T-helper 22 cell (primary cell): ENCODE data around the gene CES4A.
"Not testable (repeated sequence)": the region's sequence is repeated elsewhere in the genome, so short reads cannot be mapped to it uniquely, and the experiment has no call there.

Source experiments
- DNase-seq: peaks from one replicate; pipeline ENCODE4 v3.0.0-alpha.2; 2020; ENCODE audit warnings: low read depth

The CES4A gene

DNA sequence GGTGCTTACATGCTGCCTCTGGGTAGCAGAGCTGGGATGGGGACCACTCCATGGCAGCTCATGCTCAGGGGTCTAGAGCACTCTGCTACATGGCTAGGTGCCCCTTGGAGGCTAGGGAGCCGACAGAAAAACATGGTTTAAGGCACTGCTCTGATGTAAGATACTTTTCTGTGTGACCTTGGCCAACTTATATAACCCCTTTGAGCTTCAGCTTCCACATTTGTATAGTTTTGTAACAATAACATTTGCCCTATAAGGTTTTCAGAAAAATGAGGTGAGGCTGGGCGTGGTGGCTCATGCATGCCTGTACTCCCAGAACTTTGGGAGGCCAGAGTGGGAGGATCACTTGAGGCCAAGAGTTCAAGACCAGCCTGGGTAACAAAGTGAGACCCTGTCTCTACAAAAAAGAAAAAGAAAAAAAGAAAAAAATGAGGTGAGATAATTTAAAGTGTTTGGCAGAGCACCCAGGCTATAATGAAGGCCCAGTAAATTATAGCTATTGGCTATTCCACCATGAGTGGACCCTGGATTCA, 3.2 kb downstream of the CES4A start:
- DNase-seq = no peak

DNA sequence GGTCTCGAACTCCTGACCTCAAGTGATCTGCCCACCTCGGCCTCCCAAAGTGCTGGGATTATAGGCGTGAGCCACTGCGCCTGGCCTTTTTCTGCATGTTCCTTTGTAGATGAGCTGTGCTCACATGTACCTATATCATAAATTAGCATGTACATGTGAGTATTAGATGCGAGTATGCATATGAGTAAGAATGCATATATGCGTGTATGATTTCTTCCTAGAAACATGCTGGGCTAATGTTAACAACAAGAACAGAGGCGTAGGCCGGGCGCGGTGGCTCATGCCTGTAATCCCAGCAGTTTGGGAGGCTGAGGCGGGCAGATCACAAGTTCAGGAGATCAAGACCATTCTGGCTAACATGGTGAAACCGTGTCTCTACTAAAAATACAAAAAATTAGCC, 5.2 kb downstream of the CES4A start:
- not testable (repeated sequence) for DNase-seq

DNA sequence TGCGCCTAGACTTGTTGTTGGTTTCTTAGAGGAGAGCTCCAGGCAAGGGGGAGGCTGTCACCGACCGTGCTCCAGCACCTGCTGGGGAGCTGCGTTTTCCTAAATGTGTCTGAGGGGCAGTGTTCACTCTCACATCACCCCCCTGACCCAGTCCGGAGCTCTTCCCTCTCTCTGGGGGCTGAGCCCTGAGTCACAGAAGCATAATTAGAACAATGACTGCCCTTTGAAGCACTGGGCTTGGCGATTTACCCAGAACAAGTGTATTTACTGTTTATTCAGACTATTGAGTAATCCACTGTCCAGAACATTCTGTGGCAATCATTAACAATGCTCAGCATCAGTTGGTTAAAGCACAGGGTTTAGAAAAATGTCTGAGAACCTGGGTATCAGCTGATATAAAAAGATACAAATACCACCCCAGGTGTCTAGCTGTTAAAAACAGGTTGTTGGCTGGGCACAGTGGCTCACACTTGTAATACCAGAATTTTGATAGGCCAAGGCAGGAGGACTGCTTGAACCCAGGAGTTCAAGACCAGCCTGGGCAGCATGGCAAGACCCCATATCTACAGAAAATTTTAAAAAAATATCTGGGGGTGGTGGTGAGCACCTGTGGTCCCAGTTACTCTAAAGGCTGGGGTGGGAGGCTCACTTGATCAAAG, 8.1 kb downstream of the CES4A start:
- no peak for DNase-seq

- DNase-seq = no peak
These were observed 8.6 kb downstream of the CES4A start for GRCh38 chr16:66996983-66997358.

GRCh38 chr16:67000384-67001351, 12.3 kb downstream of the CES4A start:
- DNase-seq = peak; percentile 40

GRCh38 chr16:67001726-67002125, 13.3 kb downstream of the CES4A start:
- DNase-seq = no peak

DNA sequence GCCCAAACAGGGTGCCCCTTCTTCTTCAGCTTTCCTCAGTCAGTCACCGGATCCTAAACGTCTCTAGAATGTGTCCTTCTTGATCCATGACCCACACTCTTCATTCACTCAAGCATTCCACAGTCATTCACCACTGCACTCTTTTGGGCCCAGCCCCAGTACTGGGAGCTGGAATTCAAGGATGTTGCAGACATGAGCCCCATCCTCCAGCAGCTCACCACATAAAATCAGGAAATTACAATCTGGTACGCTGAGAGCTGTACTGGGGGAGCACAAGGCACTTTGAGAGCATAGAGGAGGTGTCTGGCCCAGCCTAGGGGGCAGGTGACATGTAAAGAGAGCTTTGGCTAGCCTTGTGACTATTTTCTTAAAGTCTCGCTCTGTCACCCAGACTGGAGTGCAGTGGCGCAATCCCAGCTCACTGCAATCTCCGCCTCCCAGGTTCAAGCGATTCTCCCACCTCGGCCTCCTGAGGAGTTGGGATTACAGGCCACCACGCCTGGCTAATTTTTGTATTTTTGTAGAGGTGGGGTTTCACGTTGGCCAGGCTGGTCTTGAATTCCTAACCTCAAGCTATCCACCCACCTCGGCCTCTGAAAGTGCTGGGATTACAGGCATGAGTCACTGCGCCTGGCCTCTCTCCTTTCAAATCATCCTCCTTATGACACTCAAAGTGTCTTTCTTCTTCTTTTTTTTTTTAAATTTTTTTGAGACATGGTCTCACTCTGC, 18.7 kb downstream of the CES4A start:
- DNase-seq = no peak

DNA sequence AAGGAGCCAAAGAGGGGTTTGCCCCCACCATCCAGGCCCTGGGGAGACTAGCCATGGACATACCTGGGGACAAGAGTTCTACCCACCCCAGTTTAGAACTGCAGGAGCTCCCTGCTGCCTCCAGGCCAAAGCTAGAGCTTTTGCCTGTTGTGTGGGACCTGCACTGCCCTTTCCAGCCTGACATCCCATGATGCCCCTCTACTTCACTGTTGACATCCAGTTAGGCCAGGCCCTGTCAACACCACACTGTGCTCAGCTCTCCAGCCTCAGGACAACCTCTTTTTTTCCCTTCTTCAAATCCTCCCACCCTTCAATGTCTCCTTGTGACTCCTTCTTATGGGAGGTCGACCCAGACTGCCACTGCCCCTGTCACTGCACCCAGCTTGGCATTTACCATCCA, 20.8 kb downstream of the CES4A start:
- DNase-seq = no peak

DNA sequence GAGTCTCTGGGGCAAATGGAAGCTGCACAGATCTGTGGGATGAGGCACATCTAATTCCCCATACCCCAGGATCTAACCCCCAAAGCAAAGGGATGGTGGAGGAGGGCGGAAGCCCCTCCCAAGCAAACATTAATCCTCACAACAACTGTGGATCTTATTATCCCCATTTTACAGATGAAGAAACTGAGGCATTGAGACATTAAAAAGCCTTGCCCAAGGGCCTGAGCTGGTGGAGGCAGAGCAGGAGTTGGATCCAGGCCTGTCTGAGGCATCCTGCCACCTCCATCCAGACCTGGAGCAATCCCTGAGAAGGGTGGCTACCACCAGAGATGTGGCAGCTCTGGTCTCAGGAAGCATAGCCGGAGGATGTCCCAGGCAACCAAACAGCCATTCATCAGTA, 22.9 kb downstream of the CES4A start:
- DNase-seq = no peak

DNA sequence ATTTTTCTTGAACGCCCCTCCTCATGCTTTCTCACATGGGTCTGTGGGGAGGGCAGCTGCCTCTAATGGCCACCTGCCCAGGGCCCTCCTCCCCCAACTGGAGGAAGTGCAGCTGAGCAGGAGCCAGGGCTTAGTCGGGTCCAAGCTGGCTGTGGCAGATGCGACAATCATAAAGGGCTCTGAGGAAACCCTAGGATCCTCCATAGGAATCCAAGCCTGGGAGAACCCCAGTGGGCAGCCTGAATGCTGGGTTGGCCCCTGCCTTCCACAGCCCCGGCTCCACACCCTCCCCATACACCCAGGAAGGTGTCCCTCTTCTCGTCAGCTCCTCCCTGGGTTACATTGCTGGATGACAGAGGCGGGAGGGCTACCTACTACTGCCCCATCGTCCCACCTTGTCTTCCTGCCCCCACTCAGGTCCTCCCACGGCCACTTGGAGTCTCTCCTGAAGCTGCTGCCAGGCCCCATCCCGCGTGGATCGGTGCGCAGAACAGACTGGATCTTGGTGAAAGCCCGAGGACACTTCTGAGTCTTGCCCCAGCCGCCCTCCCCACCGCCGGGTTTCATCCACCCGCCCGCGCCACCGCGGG, 24.9 kb downstream of the CES4A start:
- DNase-seq = no peak

DNA sequence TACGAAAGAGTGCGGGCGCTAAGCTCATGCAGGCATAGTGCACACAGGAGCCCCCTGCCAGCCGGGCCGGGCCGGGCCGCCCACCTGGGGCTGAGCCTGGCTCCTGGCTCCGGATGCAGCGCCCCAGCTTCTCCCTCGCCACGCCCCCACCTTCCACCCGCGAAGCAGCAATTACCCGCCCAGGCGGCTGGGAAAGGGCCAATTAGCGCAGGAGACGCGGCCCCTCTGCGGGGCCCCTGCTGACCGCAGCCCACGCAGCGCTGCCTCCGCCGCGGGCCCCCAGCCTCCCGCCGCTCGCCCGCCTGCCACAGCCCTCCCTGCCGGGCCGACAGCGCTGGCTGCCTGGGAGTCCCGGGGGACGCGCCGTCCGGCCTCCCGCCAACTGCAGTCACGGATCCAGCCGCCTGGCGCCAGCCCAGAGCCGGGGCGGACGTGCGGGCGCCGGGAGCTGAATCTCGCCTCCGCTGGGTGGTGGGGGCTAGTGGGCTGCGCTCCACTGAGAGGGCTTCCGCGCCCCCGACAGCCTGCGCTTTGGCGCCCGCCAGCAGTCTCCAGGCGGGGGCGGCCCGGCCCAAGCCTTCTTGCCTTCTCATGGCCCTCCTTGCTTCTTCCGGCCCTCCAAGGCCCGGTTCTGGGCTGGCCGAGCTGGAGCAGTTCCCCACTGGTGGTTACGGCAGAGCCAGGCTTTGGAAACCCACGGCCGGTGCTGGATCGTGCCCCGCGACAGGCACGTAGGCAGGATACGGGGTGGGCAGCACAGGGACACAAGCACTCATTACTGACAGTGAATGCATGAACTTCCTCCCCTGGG, 25.6 kb downstream of the CES4A start:
- DNase-seq = peak; percentile 73

DNA sequence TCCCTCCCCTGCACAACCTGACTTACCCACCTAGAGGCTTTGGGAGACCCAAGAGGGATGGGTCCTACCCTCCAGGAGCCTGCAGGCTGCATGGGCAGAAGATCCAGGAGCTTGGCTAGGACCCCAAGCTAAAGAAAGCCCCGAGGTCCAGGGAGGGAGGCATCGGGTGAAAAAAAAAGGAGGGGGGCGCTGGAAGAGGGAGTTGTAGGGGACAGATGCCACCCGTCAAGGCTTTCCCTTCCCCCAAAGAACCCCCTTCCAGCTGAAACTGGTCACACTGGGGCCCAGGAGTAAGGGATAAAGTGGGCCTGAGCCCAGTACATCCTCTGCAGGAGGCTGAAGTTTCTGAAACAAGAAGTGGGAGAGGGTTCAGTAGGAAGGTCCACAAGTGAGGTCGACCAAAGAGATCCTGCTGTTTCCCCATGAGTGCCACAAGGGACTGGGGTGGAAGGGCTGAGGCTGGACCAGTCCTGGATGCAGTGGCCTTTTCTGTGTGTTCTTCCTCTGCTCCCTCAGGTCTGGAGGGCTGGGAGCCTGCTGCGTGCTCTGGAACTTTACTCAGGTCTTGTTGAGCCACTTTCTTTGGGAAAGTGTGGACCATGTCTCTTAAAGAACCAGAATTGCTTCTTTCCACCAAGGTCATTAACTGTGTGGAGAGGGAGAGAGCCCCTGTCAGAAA, 26.4 kb downstream of the CES4A start:
- no peak for DNase-seq

DNA sequence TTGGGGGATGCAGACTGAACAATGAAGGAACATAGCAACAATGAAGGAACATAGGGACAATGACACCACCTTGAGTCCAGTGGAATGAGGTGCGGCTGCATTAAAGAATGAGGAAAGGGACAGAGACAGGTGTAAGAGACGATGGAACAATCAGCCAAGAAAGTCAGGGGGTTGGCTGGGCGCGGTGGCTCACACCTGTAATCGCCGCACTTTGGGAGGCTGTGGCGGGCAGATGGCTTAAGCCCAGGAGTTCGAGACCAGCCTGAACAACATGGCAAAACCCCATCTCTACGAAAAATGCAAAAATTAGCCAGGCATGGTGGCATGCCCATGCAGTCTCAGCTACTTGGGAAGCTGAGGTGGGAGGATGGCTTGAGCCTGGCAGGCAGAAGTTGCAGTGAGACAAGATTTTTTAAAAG, 26.9 kb downstream of the CES4A start:
- no peak for DNase-seq

- DNase-seq = no peak
These were observed 27.8 kb downstream of the CES4A start for GRCh38 chr16:67016143-67016542.

DNA sequence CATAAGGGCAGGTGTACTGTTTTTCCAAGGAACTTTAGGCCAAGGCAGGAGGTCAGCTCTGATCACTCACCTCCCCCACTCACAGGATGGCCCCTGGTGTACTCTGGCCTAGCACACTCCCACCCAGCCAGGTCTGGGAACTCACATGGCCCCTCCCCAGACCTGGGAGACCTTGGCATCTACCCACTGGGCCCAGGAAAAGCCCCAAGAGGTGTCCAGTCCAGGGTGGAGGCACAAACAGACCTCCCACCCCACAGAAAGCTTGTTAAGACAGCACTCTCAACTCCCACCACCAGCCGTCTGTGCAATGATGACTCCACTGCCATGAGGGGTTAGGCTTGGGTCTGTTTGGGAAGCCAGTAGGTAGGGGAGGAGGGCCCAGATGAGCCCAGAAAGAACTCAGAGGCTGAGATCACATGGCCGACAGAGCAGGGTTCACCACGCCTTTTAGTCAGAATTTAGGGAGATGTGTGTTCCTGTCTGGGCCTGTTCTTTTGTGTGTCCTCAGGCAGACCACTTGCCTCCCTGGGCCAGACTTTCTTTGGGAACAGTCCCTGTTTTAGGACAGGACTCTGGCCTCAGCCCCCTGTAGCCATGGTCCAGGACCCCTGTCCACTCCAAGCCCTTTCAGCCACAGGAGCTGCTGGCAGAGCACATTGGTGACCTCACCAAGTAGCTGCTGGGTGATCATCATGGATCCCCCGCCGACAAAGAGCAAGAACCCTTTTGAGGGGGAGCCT, 28.5 kb downstream of the CES4A start:
- no peak for DNase-seq

DNA sequence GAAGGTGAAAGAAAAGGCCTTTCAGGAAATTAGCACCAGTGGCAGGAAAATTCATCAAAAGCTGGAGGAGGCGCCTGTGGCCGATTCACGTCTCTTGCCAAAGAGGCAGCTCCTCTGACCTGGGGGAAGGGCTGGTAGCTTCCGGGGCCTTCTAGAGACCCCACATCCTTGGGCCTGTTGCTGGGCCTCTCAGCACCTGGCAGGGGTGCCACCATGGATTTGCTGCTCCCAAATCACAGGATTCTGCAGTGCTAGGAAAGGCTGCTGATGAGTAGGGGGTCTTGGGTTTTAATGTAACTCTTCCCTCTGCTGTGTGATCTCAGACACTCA, 29.0 kb downstream of the CES4A start:
- DNase-seq = no peak

DNA sequence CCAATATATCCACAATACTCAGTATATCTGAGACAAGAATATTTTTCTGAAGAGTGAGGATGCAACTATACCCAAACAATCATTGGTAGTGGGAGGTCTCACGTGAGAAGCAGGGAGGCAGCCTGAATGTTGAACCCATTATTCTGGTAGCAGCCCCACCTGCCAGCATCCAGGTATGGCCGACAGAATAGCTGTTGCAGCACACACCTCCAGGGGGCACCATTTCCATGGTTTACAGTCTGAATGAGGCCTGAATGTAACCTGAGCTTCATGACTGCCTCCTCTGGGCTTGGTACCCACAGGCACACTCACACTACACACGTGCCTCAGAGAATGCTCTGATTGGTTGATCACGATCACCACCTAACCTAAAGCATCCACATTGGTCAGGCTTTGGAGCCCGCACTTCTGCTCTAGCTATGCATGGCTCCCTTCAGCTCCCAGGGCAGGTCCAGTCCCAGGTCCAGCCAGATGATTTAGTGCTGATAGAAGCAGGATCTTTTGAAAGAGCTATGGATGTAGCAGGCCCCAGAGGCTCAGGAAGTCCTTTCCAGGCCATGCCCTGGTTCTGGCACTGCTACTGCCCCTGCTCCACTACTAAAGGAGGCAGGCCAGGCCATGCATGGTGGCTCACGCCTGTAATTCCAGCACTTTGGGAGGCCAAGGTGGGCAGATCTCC, 29.6 kb downstream of the CES4A start:
- peak; percentile 65 for DNase-seq

GRCh38 chr16:67019171-67019570, 30.8 kb downstream of the CES4A start:
- no peak for DNase-seq

DNA sequence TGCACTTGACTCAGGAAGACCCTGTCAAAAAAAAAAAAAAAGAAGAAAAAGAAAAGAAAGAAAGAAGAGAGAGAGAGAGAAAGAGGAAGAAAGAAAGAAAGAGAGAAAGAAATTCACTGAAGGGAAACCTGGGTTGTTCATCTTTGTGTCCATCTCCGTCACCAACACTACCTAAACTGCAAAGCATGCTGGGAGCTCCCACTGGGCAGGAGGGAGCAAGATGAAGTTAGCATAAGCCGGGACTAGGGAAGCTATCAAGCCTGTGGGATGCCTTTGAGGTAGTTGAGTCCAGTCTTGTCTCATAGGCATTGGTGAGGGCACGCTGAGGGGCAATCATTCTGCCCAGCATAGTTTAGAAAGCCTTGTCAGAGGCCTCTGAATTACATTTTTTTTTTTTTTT, 32.9 kb downstream of the CES4A start:
- no peak for DNase-seq
